H1 (cell line): ENCODE results near the gene DAND5. TPM values are rescaled to one million over a fixed set of nuclear protein-coding genes. Genes with fewer than 3 reads are reported as not detected.

Experiments used
- CHD1 ChIP-seq: IDR thresholded peaks from 2 replicates; pipeline ENCODE4 v1.6.1; 2012; ENCODE audit warnings: low read depth, low read length, improper control_type of control experiment
- POLR2A ChIP-seq, 2 experiments: IDR thresholded peaks; 1 replicate in 1 of 2; 2 replicates in 1 of 2; pipeline ENCODE4 v1.6.1; 2011; ENCODE audit warnings: low read depth in 2 of 2, low read length in 2 of 2, mild to moderate bottlenecking in 2 of 2; ENCODE audit errors: control extremely low read depth in 1 of 2
- USF2 ChIP-seq: IDR thresholded peaks from 2 replicates; pipeline ENCODE4 v1.6.1; 2011; ENCODE audit warnings: low read length, improper control_type of control experiment
- polyA plus RNA-seq, 7 experiments: library from polyadenylated mRNA; depleted of rRNA in 3 of 7; stranded (reverse) in 5 of 7; unstranded in 2 of 7; fragments of >200 nt in 5 of 7; fragments of 200-250 nt in 2 of 7; gene quantifications; 1 replicate in 5 of 7; 2 replicates in 1 of 7; 4 replicates in 1 of 7; pipeline versions ENCODE4 v1.2.1 to v1.2.3, GENCODE V29; 2011 to 2013; ENCODE audit warnings: missing spikeins in 2 of 7, mixed read lengths in 2 of 7
- total RNA-seq: library from RNA; stranded (reverse); fragmentation: NEBNext Ultra II Directional; extraction: Animal tissue kit (Norgen Biotek cat#: 25700); gene quantifications from 2 replicates; pipeline ENCODE4 v1.2.1, GENCODE V29; 2021

The DAND5 gene
- total and polyA plus RNA-seq, 2 of the 8 experiments (the other 6 are each of a cell fraction or from before 2014, with no cell fraction given), result 0.14 to 0.17 TPM

- TF ChIP-seq USF2, result no peak
- peak in 1 of 2 experiments; percentile 22; a peak in 2 of 3 replicates for TF ChIP-seq POLR2A (IDR thresholded peaks at IDR 0.05; ENCODE audit: control extremely low read depth in 1 of 2, low read depth in 2 of 2, low read length in 2 of 2)
- no peak for TF ChIP-seq CHD1
Observed at GRCh38 chr19:12943437-12944044, 25.8 kb upstream of the DAND5 start (continued).
